K562 (cell line): ENCODE results near the gene SPATA16. TPM values are rescaled to one million over a fixed set of nuclear protein-coding genes. Genes with fewer than 3 reads are reported as not detected.

Experiments used
- ARID1B ChIP-seq: fragments of 450-650 bp; IDR thresholded peaks from 2 replicates; pipeline ENCODE4 v1.6.1; 2016; ENCODE audit warnings: antibody characterized with exemption, mild to moderate bottlenecking, inconsistent platforms
- BCOR ChIP-seq: fragments of 450-650 bp; IDR thresholded peaks from 2 replicates; pipeline ENCODE4 v1.6.1; 2016
- CBFA2T2 ChIP-seq: fragments of 450-650 bp; conservative IDR thresholded peaks from 2 replicates; pipeline ENCODE4 v1.6.1; 2017; ENCODE audit warnings: mild to moderate bottlenecking
- DMBX1 ChIP-seq: fragments of 250-450 bp; sonication (Bioruptor Pico); IDR thresholded peaks from 2 replicates; pipeline ENCODE4 v1.8.0; 2022; ENCODE audit warnings: inconsistent platforms, mild to moderate bottlenecking, moderate library complexity, borderline replicate concordance
- EP400 ChIP-seq: fragments of 450-650 bp; IDR thresholded peaks from 2 replicates; pipeline ENCODE4 v1.6.1; 2017; ENCODE audit warnings: antibody characterized with exemption, mild to moderate bottlenecking, moderate library complexity
- FOXK2 ChIP-seq, 2 experiments: fragments of 450-650 bp; IDR thresholded peaks in 1 of 2; conservative IDR thresholded peaks in 1 of 2; 2 replicates each; pipeline ENCODE4 v1.6.1; 2016; ENCODE audit warnings: low read depth in 2 of 2, mild to moderate bottlenecking in 1 of 2
- HDAC2 ChIP-seq: fragments of 450-650 bp; IDR thresholded peaks from 2 replicates; pipeline ENCODE4 v1.6.1; 2016; ENCODE audit warnings: mild to moderate bottlenecking
- KHSRP ChIP-seq: fragments of 450-650 bp; IDR thresholded peaks from 2 replicates; pipeline ENCODE4 v1.6.1; 2017
- MIER1 ChIP-seq: fragments of 450-650 bp; IDR thresholded peaks from 2 replicates; pipeline ENCODE4 v1.6.1; 2016; ENCODE audit warnings: antibody characterized with exemption, mild to moderate bottlenecking, low read depth
- MNT ChIP-seq, 2 experiments: fragments of 450-650 bp; conservative IDR thresholded peaks; 2 replicates each; pipeline ENCODE4 v1.6.1; 2017; ENCODE audit warnings: mild to moderate bottlenecking in 2 of 2, moderate library complexity in 2 of 2
- MXI1 ChIP-seq: IDR thresholded peaks from 2 replicates; pipeline ENCODE4 v1.6.1; 2011; ENCODE audit warnings: low read depth, mild to moderate bottlenecking, improper control_type of control experiment, low read length
- NFYB ChIP-seq: IDR thresholded peaks from 2 replicates; pipeline ENCODE4 v1.6.1; 2011; ENCODE audit warnings: mild to moderate bottlenecking, moderate library complexity; ENCODE audit not compliant: insufficient read length; ENCODE audit errors: extremely low read depth
- NR2C1 ChIP-seq, 2 experiments: fragments of 450-650 bp; IDR thresholded peaks; 2 replicates each; pipeline ENCODE4 v1.6.1; 2017; ENCODE audit warnings: mild to moderate bottlenecking in 2 of 2, antibody characterized with exemption in 1 of 2, inconsistent platforms in 1 of 2, missing compliant biosample characterization in 1 of 2, missing genetic modification characterization in 1 of 2
- NUFIP1 ChIP-seq: fragments of 450-650 bp; IDR thresholded peaks from 2 replicates; pipeline ENCODE4 v1.6.1; 2018; ENCODE audit not compliant: partially characterized antibody
- PRDM10 ChIP-seq: fragments of 450-650 bp; IDR thresholded peaks from 2 replicates; pipeline ENCODE4 v1.6.1; 2018; ENCODE audit not compliant: partially characterized antibody
- SMARCA4 ChIP-seq: fragments of 450-650 bp; IDR thresholded peaks from 2 replicates; pipeline ENCODE4 v1.6.1; 2016
- SMARCE1 ChIP-seq: fragments of 450-650 bp; IDR thresholded peaks from 2 replicates; pipeline ENCODE4 v1.7.1; 2016; ENCODE audit warnings: mild to moderate bottlenecking
- TCF3 ChIP-seq: sonication (generic); formaldehyde crosslinking; IDR thresholded peaks from 2 replicates; pipeline ENCODE4 v1.4.0; 2020; ENCODE audit warnings: mild to moderate bottlenecking, missing genetic modification reagents
- TRIM24 ChIP-seq, 2 experiments: fragments of 450-650 bp; IDR thresholded peaks; 2 replicates each; pipeline ENCODE4 v1.6.1; 2016
- ZEB2 ChIP-seq: fragments of 450-650 bp; IDR thresholded peaks from 2 replicates; pipeline ENCODE4 v1.6.1; 2016
- ZKSCAN8 ChIP-seq: fragments of 200-800 bp; sonication (Bioruptor generic); IDR thresholded peaks from 2 replicates; pipeline ENCODE4 v1.6.1; 2016; ENCODE audit warnings: missing genetic modification characterization, missing compliant biosample characterization
- polyA plus RNA-seq, 8 experiments: library from polyadenylated mRNA; depleted of rRNA in 4 of 8; stranded (reverse) in 5 of 8; unstranded in 3 of 8; fragments of >200 nt; fragmentation: Nextera tagmentation in 2 of 8; fragmentation: Illumina TruSeq in 1 of 8; extraction: Ambion mirVana in 2 of 8; extraction: Trizol in 1 of 8; gene quantifications; 2 replicates each; pipeline versions ENCODE4 v1.2.1 to v1.2.3, GENCODE V29; 2011 to 2014; ENCODE audit warnings: inconsistent platforms in 1 of 8, missing spikeins in 1 of 8
- total RNA-seq, 7 experiments: library from RNA; depleted of rRNA in 6 of 7; stranded (reverse); fragments of >200 nt in 6 of 7; fragmentation: Illumina TruSeq in 2 of 7; extraction: Trizol in 2 of 7; gene quantifications; 2 replicates each; pipeline versions ENCODE4 v1.2.1 to v1.2.3, GENCODE V29; 2011 to 2021; ENCODE audit warnings: low replicate concordance in 1 of 7
- TF ChIP-seq, protein P1 (sequence below): sonication (generic); formaldehyde crosslinking; IDR thresholded peaks from 2 replicates; pipeline ENCODE4 v1.8.0; 2022; ENCODE audit warnings: missing genetic modification reagents, mild to moderate bottlenecking, moderate library complexity, borderline replicate concordance
- TF ChIP-seq, protein P2 (sequence below), 2 experiments: fragments of 450-650 bp; IDR thresholded peaks; 2 replicates each; pipeline ENCODE4 v1.6.1; 2016

Gene SPATA16
- total and polyA plus RNA-seq, 9 of the 15 experiments (the other 6 are each of a cell fraction or from before 2014, with no cell fraction given): not detected

- TF ChIP-seq PRDM10 (peak; percentile 58), TCF3 (peak; percentile 98), MNT (conservative IDR thresholded peaks at IDR 0.05) (peak; percentile 58 to 81), SMARCE1 (peak; percentile 99), ARID1B (peak; percentile 99), TRIM24 (IDR thresholded peaks at IDR 0.05) (peak; percentile 95 to 97), BCOR (peak; percentile 79), CBFA2T2 (peak; percentile 97), ZKSCAN8 (CRISPR knock-in tag) (no peak), SMARCA4 (peak; percentile 99), NFYB (no peak), KHSRP (peak; percentile 73), ZEB2 (peak; percentile 100), MXI1 (0 out of 2 replicates have a peak, but pooled peaks have one; percentile 17), NUFIP1 (peak; percentile 67), NR2C1 (IDR thresholded peaks at IDR 0.05) (no peak), NR2C1 (tag; IDR thresholded peaks at IDR 0.05) (peak; percentile 46; the same call in 1 of the 2 replicates), HDAC2 (peak; percentile 94), FOXK2 (conservative IDR thresholded peaks at IDR 0.05 in 1 of 2, IDR thresholded peaks at IDR 0.05 in 1 of 2; ENCODE audit: low read depth in 2 of 2) (peak; percentile 93 to 94), MIER1 (0 out of 2 replicates have a peak, but pooled peaks have one; percentile 57), DMBX1 (peak; percentile 41; the same call in 1 of the 2 replicates), EP400 (peak; percentile 69)
- TF ChIP-seq, protein P1, sequence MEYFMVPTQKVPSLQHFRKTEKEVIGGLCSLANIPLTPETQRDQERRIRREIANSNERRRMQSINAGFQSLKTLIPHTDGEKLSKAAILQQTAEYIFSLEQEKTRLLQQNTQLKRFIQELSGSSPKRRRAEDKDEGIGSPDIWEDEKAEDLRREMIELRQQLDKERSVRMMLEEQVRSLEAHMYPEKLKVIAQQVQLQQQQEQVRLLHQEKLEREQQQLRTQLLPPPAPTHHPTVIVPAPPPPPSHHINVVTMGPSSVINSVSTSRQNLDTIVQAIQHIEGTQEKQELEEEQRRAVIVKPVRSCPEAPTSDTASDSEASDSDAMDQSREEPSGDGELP (CRISPR knock-in tag): peak; percentile 40; the same call in 1 of the 2 replicates
- TF ChIP-seq, protein P2, sequence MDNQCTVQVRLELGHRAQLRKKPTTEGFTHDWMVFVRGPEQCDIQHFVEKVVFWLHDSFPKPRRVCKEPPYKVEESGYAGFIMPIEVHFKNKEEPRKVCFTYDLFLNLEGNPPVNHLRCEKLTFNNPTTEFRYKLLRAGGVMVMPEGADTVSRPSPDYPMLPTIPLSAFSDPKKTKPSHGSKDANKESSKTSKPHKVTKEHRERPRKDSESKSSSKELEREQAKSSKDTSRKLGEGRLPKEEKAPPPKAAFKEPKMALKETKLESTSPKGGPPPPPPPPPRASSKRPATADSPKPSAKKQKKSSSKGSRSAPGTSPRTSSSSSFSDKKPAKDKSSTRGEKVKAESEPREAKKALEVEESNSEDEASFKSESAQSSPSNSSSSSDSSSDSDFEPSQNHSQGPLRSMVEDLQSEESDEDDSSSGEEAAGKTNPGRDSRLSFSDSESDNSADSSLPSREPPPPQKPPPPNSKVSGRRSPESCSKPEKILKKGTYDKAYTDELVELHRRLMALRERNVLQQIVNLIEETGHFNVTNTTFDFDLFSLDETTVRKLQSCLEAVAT (IDR thresholded peaks at IDR 0.05): peak; percentile 66 to 84; a peak in 3 of 4 replicates
Measured at GRCh38 chr3:173007079-173007723, 133.8 kb downstream of the SPATA16 start (continued).
